Gastroesophageal sphincter (tissue), 4 donors: Measurements from ENCODE around the gene CUX1. TPM values are rescaled to one million over a fixed set of nuclear protein-coding genes. Genes with fewer than 3 reads are reported as not detected.
A peak's percentile ranks its signal among the peaks of the same experiment; 100 is the strongest.

Experiments
- ATAC-seq: fragments of 150-250 bp; one replicate; pipeline ENCODE4 v1.9.1; 2016; ENCODE audit warnings: mild to moderate bottlenecking, moderate library complexity
- H3K27ac ChIP-seq, 4 donors: fragments of 200-600 bp; sonication (generic) in 3 of 4; 1 replicate in 3 of 4; 2 replicates in 1 of 4; pipeline ENCODE4 v1.5.1; 2016 to 2019
- H3K27me3 ChIP-seq: fragments of 200-600 bp; sonication (generic); one replicate; pipeline ENCODE4 v1.5.1; 2019
- H3K36me3 ChIP-seq, 2 donors: fragments of 200-600 bp; sonication (generic); one replicate each; pipeline ENCODE4 v1.5.1; 2019; ENCODE audit warnings: control low read depth in 1 of 2
- H3K4me1 ChIP-seq, 3 donors: fragments of 200-600 bp; sonication (generic); 1 replicate in 2 of 3; 2 replicates in 1 of 3; pipeline ENCODE4 v1.5.1; 2016 to 2019; ENCODE audit warnings: control low read depth in 2 of 3
- H3K4me3 ChIP-seq, 2 donors: fragments of 200-600 bp; sonication (generic); one replicate each; pipeline ENCODE4 v1.5.1; 2019; ENCODE audit warnings: mild to moderate bottlenecking in 1 of 2, moderate library complexity in 1 of 2
- H3K9me3 ChIP-seq, 3 donors: fragments of 200-600 bp; sonication (generic); one replicate each; pipeline ENCODE4 v1.5.1; 2017 to 2019; ENCODE audit warnings: control low read depth in 2 of 3
- CTCF ChIP-seq, 4 experiments: fragments of 200-600 bp in 2 of 4; fragments of 450-650 bp in 2 of 4; sonication (generic) in 1 of 4; IDR thresholded peaks; one replicate each; pipeline ENCODE4 v1.5.1; 2017 to 2019; ENCODE audit warnings: antibody characterized with exemption in 4 of 4, mild to moderate bottlenecking in 2 of 4, moderate library complexity in 2 of 4
- EP300 ChIP-seq: sonication (generic); formaldehyde crosslinking; IDR thresholded peaks from one replicate; pipeline ENCODE4 v1.6.1; 2017; ENCODE audit warnings: antibody characterized with exemption, mild to moderate bottlenecking
- POLR2A ChIP-seq, 2 donors: fragments of 450-650 bp; IDR thresholded peaks; one replicate each; pipeline ENCODE4 v1.6.1; 2017; ENCODE audit warnings: antibody characterized with exemption in 2 of 2, mild to moderate bottlenecking in 2 of 2, moderate library complexity in 1 of 2
- POLR2AphosphoS5 ChIP-seq: sonication (generic); formaldehyde crosslinking; IDR thresholded peaks from one replicate; pipeline ENCODE4 v1.6.1; 2017; ENCODE audit warnings: antibody characterized with exemption
- WGBS, 2 donors: methylation state at CpG; one replicate each; pipeline ENCODE4 v1.1.5; 2018; ENCODE audit warnings: low coverage in 1 of 2; 5-methylcytosine and 5-hydroxymethylcytosine counted together
- total RNA-seq, 4 donors: library from RNA; depleted of rRNA; stranded (reverse); fragments of >200 nt; gene quantifications; one replicate each; pipeline ENCODE4 v1.1.0, GENCODE V29; 2016

CUX1 gene
- total RNA-seq, 4 donors from 2014 or later, result 84.4 to 134 (median 110) TPM

- Histone ChIP-seq H3K36me3 (no peaks in the 10 kb centered on the region), H3K4me1 (peaks cover 3 to 92% (median 33%) of the 10 kb centered on the region in 3 donors), H3K27me3 (no peaks in the 10 kb centered on the region), H3K27ac (peak overlapping the region in 3 of 4 donors; percentile 49 to 90 (median 87)), H3K4me3 (no peak overlapping the region), H3K9me3 (no peaks in the 10 kb centered on the region)
- TF ChIP-seq POLR2A (IDR thresholded peaks at IDR 0.05) (no peak), POLR2AphosphoS5 (no peak), CTCF (IDR thresholded peaks at IDR 0.05) (no peak), EP300 (no peak)
- WGBS, 2 donors, result 41 to 61% methylated on average over 2 to 13 of the region's 14 CpGs
- ATAC-seq, result no peak
Measured at GRCh38 chr7:101943889-101944600, 126.6 kb downstream of the CUX1 start.

DNA sequence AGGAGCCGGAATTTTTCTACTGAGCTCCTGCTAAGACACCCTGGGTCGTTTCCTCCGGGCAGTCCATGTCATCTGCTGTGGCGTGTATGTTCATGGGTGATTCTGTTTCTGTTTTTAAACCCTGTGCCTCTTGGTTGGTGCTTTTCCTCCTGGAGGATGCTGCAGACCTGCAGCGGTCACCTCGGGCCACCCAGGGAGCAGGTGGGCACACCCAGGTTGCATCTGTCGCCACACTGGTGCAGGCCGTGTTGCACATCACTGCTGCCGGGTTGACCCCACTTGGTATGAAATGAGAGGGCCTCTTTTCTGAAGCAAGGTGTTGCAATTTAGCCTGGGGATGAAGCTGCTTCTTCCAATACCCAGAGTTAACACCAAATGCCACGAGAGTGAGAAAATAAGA, 127.2 kb downstream of the CUX1 start:
- H3K4me1 ChIP-seq, result peaks cover 3 to 97% (median 33%) of the 10 kb centered on the region in 3 donors
- no peaks in the 10 kb centered on the region for H3K36me3 ChIP-seq
- 60 to 96% methylated on average over 1 to 4 of the region's 10 CpGs for WGBS, 2 donors
- no peaks in the 10 kb centered on the region for H3K9me3 ChIP-seq
- H3K4me3 ChIP-seq, result no peak overlapping the region
- TF ChIP-seq POLR2AphosphoS5 (no peak), POLR2A (IDR thresholded peaks at IDR 0.05) (no peak), CTCF (IDR thresholded peaks at IDR 0.05) (no peak), EP300 (no peak)
- ATAC-seq, result no peak
- H3K27ac ChIP-seq, result peak overlapping the region in 3 of 4 donors; percentile 49 to 90 (median 87)
- no peaks in the 10 kb centered on the region for H3K27me3 ChIP-seq

GRCh38 chr7:101945034-101945758, 127.8 kb downstream of the CUX1 start:
- H3K27ac ChIP-seq, result peak overlapping the region in 3 of 4 donors; percentile 42 to 90 (median 87)
- no peak overlapping the region for H3K4me3 ChIP-seq
- H3K4me1 ChIP-seq, result peaks cover 3 to 100% (median 33%) of the 10 kb centered on the region in 3 donors
- H3K36me3 ChIP-seq, result no peaks in the 10 kb centered on the region
- TF ChIP-seq POLR2AphosphoS5 (peak; percentile 84), POLR2A (IDR thresholded peaks at IDR 0.05) (no peak)
- no peaks in the 10 kb centered on the region for H3K9me3 ChIP-seq
- no peak for ATAC-seq
- no peaks in the 10 kb centered on the region for H3K27me3 ChIP-seq
- WGBS, 2 donors, result 50 to 62% methylated on average over 9 to 15 of the region's 15 CpGs

DNA sequence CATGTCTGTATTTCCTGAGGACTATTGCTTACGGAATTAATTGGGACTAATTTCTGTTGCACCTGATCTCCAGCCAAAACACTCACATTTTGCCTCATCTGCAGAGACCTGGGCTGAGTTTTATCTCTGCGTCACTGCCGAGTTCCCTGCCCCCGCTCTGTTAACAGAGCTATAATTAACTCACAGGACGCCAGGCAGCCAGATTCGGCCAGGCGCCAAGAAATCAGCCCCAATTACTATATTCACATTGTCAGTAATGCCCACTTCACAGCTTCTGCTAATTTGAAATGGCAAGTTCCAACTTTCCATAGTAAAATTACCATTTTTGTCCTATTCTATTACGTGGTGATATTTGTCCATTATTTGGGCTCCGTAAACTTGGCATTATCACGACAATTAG, 130.5 kb downstream of the CUX1 start:
- H3K27ac ChIP-seq, result peak overlapping the region; percentile 82 to 90 (median 84)
- WGBS, 2 donors, result 20 to 23% methylated on average over 10 of the region's 10 CpGs
- no peaks in the 10 kb centered on the region for H3K27me3 ChIP-seq
- H3K4me3 ChIP-seq, result peak overlapping the region in 1 of 2 donors; percentile 21
- TF ChIP-seq CTCF (IDR thresholded peaks at IDR 0.05) (no peak), POLR2AphosphoS5 (peak; percentile 53), EP300 (peak; percentile 43)
- peak; percentile 65 for ATAC-seq
- no peaks in the 10 kb centered on the region for H3K36me3 ChIP-seq
- no peaks in the 10 kb centered on the region for H3K9me3 ChIP-seq
- peaks cover 0 to 99% (median 21%) of the 10 kb centered on the region in 3 donors for H3K4me1 ChIP-seq

DNA sequence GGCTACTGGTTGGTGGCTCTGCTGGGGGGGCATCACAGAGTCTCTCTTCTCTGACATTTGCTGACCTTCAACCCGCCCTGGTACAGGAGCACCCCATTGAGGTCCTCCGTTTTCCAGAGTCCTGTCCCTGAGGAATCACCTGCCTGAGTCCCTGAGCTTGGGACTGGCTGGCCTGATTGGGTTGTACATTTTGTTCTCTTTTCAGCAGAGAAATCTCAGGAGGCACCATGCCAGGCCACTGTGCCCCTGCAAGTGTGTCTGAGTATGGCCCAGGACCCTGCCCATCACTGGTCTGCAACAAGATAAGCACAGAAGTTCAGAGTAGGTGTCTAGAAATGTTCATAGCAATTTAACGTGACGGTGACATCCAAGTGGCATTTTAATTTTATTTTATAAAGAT, 131.2 kb downstream of the CUX1 start:
- H3K27ac ChIP-seq, result peak overlapping the region; percentile 82 to 90 (median 84)
- no peak overlapping the region for H3K4me3 ChIP-seq
- H3K4me1 ChIP-seq, result peaks cover 0 to 99% (median 23%) of the 10 kb centered on the region in 3 donors
- WGBS, 2 donors, result 69 to 93% methylated on average over 2 to 3 of the region's 4 CpGs
- no peaks in the 10 kb centered on the region for H3K9me3 ChIP-seq
- no peak for TF ChIP-seq CTCF (IDR thresholded peaks at IDR 0.05)
- no peak for TF ChIP-seq POLR2AphosphoS5
- no peak for TF ChIP-seq EP300
- TF ChIP-seq POLR2A (IDR thresholded peaks at IDR 0.05), result no peak
- no peak for ATAC-seq
- H3K36me3 ChIP-seq, result no peaks in the 10 kb centered on the region
- H3K27me3 ChIP-seq, result no peaks in the 10 kb centered on the region
